Measurements from ENCODE around the gene OTOS.

- TF ChIP-seq CTCF (conservative IDR thresholded peaks at IDR 0.05; ENCODE audit: low read depth, low read length) (no peak), SMC3 (IDR thresholded peaks at IDR 0.05; ENCODE audit: low read depth, low read length) (no peak), POLR2A (IDR thresholded peaks at IDR 0.05; ENCODE audit: low read depth, low read length) (no peak), RFX5 (IDR thresholded peaks at IDR 0.05; ENCODE audit: low read depth, low read length) (no peak), MXI1 (IDR thresholded peaks at IDR 0.05; ENCODE audit: borderline replicate concordance, low read depth, low read length) (no peak), CEBPB (IDR thresholded peaks at IDR 0.05; ENCODE audit: low read depth, low read length) (no peak), RCOR1 (IDR thresholded peaks at IDR 0.05; ENCODE audit: insufficient replicate concordance, low read length) (no peak), MAZ (IDR thresholded peaks at IDR 0.05; ENCODE audit: borderline replicate concordance, low read depth, low read length) (no peak), RAD21 (IDR thresholded peaks at IDR 0.05; ENCODE audit: low read length) (no peak), BHLHE40 (IDR thresholded peaks at IDR 0.05; ENCODE audit: low read depth, low read length) (peak; percentile 52; the same call in 1 of the 2 replicates), NFE2L2 (IDR thresholded peaks at IDR 0.05; ENCODE audit: low read depth, low read length) (no peak), CHD1 (IDR thresholded peaks at IDR 0.05; ENCODE audit: low read depth, low read length) (no peak)
Measured at GRCh38 chr2:240169486-240170353, 29.3 kb upstream of the OTOS start.

Measured in IMR-90 (cell line).